ENCODE data around the gene USB1. TPM values are rescaled to one million over a fixed set of nuclear protein-coding genes. Genes with fewer than 3 reads are reported as not detected.

USB1 gene
- total RNA-seq, 1 donor from 2014 or later, result 100.0 TPM

GRCh38 chr16:57970319-57970718 is 30.9 kb upstream of the USB1 start:
- H4K20me1 ChIP-seq (ENCODE audit: insufficient read depth, low read length), result no peaks in the 10 kb centered on the region
- no peak overlapping the region for H3K9ac ChIP-seq (ENCODE audit: low read length)
- TF ChIP-seq EZH2 (IDR thresholded peaks at IDR 0.05; ENCODE audit: insufficient read depth, low read length) (no peak), CTCF (IDR thresholded peaks at IDR 0.05; ENCODE audit: insufficient read depth, low read depth, low read length) (no peak)
- H3K9me3 ChIP-seq (ENCODE audit: insufficient read depth, low read depth, low read length), result no peaks in the 10 kb centered on the region
- H3K79me2 ChIP-seq (ENCODE audit: insufficient read depth, low read length), result no peaks in the 10 kb centered on the region
- FAIRE-seq (no peak), DNase-seq (ENCODE audit: low read depth) (no peak)
- Mint-ChIP-seq H3K27me3 (ENCODE audit: low read depth, unreplicated experiment) (peaks cover 50% of the 10 kb centered on the region), H3K27ac (ENCODE audit: unreplicated experiment) (no peak overlapping the region), H3K36me3 (ENCODE audit: low read depth, unreplicated experiment) (no peaks in the 10 kb centered on the region), H3K9me3 (ENCODE audit: unreplicated experiment) (peaks cover 4% of the 10 kb centered on the region), H3K4me3 (ENCODE audit: unreplicated experiment) (no peak overlapping the region), H3K4me1 (ENCODE audit: low read depth, unreplicated experiment) (no peaks in the 10 kb centered on the region)
- no peak overlapping the region for H3K4me3 ChIP-seq (ENCODE audit: insufficient read depth, low read depth, low read length)
- peaks cover 2% of the 10 kb centered on the region for H3K27me3 ChIP-seq (ENCODE audit: insufficient read depth, low read length)
- H3K27ac ChIP-seq (ENCODE audit: low read depth, low read length), result no peak overlapping the region
- H2AFZ ChIP-seq (ENCODE audit: low read depth, low read length), result no peak overlapping the region
- H3K4me2 ChIP-seq (ENCODE audit: low read length), result no peak overlapping the region
- no peaks in the 10 kb centered on the region for H3K4me1 ChIP-seq (ENCODE audit: insufficient read depth, low read length)
- H3K36me3 ChIP-seq (ENCODE audit: insufficient read depth, low read length), result no peaks in the 10 kb centered on the region

DNA sequence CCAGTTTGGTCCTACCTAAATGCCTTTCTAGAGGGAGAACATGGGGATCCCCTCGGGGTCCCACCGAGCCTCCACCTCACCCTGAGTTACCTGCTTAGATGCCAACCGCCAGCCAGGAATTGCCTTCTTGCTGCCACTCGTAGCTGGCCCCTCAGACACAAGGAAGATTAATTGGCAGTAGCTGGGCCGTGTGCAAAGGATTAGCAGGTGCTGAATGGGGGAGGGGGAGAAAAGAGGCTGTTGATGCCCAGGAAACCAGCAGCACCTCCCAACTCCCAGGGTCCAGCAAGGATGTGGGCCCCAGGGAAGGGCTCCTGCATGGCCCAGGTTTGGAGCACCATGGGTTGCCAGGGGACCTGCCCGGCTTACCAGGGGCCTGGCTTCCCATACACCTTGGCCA is 30.2 kb upstream of the USB1 start, which contains the start of gene CNGB1:
CNGB1 (minus strand) TSS at position 159 of the 400 bp plus-strand sequence. CDS start 3,842 bp downstream, outside the sequence.
- TF ChIP-seq CTCF (IDR thresholded peaks at IDR 0.05; ENCODE audit: insufficient read depth, low read depth, low read length), result no peak
- TF ChIP-seq EZH2 (IDR thresholded peaks at IDR 0.05; ENCODE audit: insufficient read depth, low read length), result no peak

DNA sequence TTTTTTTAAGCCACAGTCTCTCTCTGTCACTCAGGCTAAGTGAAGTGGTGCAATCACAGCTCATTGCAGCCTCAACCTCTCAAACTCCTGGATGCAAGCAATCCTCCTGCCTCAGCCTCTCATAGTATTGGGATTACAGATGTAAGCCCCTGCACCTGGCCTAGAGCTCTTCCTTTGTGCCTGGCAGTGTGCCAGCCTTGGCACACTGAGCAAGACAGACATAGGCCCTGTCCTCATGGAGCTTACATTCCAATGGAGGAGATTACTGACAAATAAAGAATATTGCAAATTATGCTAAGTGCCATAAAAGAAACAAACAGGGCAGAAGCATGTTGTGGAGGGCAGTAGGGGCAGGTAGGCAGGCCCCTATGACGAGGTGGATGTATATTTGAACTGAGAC is 29.4 kb upstream of the USB1 start:
- no peaks in the 10 kb centered on the region for H3K9me3 ChIP-seq (ENCODE audit: insufficient read depth, low read depth, low read length)
- H4K20me1 ChIP-seq (ENCODE audit: insufficient read depth, low read length), result no peaks in the 10 kb centered on the region
- FAIRE-seq (no peak), DNase-seq (ENCODE audit: low read depth) (no peak)
- H2AFZ ChIP-seq (ENCODE audit: low read depth, low read length), result no peak overlapping the region
- peaks cover 2% of the 10 kb centered on the region for H3K27me3 ChIP-seq (ENCODE audit: insufficient read depth, low read length)
- H3K36me3 Mint-ChIP-seq (ENCODE audit: low read depth, unreplicated experiment), result no peaks in the 10 kb centered on the region
- H3K36me3 ChIP-seq (ENCODE audit: insufficient read depth, low read length), result no peaks in the 10 kb centered on the region
- no peaks in the 10 kb centered on the region for H3K4me1 ChIP-seq (ENCODE audit: insufficient read depth, low read length)
- peaks cover 4% of the 10 kb centered on the region for H3K9me3 Mint-ChIP-seq (ENCODE audit: unreplicated experiment)
- H3K4me1 Mint-ChIP-seq (ENCODE audit: low read depth, unreplicated experiment), result no peaks in the 10 kb centered on the region
- peaks cover 45% of the 10 kb centered on the region for H3K27me3 Mint-ChIP-seq (ENCODE audit: low read depth, unreplicated experiment)
- TF ChIP-seq EZH2 (IDR thresholded peaks at IDR 0.05; ENCODE audit: insufficient read depth, low read length), result no peak
- no peak for TF ChIP-seq CTCF (IDR thresholded peaks at IDR 0.05; ENCODE audit: insufficient read depth, low read depth, low read length)
- no peak overlapping the region for H3K4me3 Mint-ChIP-seq (ENCODE audit: unreplicated experiment)
- no peak overlapping the region for H3K4me2 ChIP-seq (ENCODE audit: low read length)
- no peak overlapping the region for H3K9ac ChIP-seq (ENCODE audit: low read length)
- H3K79me2 ChIP-seq (ENCODE audit: insufficient read depth, low read length), result no peaks in the 10 kb centered on the region
- no peak overlapping the region for H3K4me3 ChIP-seq (ENCODE audit: insufficient read depth, low read depth, low read length)
- H3K27ac Mint-ChIP-seq (ENCODE audit: unreplicated experiment), result no peak overlapping the region
- no peak overlapping the region for H3K27ac ChIP-seq (ENCODE audit: low read depth, low read length)

More for the DNA sequence above, 30.2 kb upstream of the USB1 start, which contains the start of gene CNGB1:
- FAIRE-seq, result no peak
- Mint-ChIP-seq H3K36me3 (ENCODE audit: low read depth, unreplicated experiment) (no peaks in the 10 kb centered on the region), H3K4me3 (ENCODE audit: unreplicated experiment) (no peak within 1 kb of the TSS), H3K27me3 (ENCODE audit: low read depth, unreplicated experiment) (peaks cover 47% of the 10 kb centered on the region), H3K27ac (ENCODE audit: unreplicated experiment) (no peak within 1 kb of the TSS), H3K9me3 (ENCODE audit: unreplicated experiment) (peaks cover 4% of the 10 kb centered on the region), H3K4me1 (ENCODE audit: low read depth, unreplicated experiment) (no peaks in the 10 kb centered on the region)
- Histone ChIP-seq H3K4me2 (ENCODE audit: low read length) (no peak within 1 kb of the TSS), H3K4me3 (ENCODE audit: insufficient read depth, low read depth, low read length) (no peak within 1 kb of the TSS), H3K9me3 (ENCODE audit: insufficient read depth, low read depth, low read length) (no peaks in the 10 kb centered on the region), H3K79me2 (ENCODE audit: insufficient read depth, low read length) (no peaks in the 10 kb centered on the region), H2AFZ (ENCODE audit: low read depth, low read length) (no peak within 1 kb of the TSS), H4K20me1 (ENCODE audit: insufficient read depth, low read length) (no peaks in the 10 kb centered on the region), H3K36me3 (ENCODE audit: insufficient read depth, low read length) (no peaks in the 10 kb centered on the region), H3K4me1 (ENCODE audit: insufficient read depth, low read length) (no peaks in the 10 kb centered on the region), H3K27ac (ENCODE audit: low read depth, low read length) (no peak within 1 kb of the TSS), H3K9ac (ENCODE audit: low read length) (no peak within 1 kb of the TSS), H3K27me3 (ENCODE audit: insufficient read depth, low read length) (peaks cover 2% of the 10 kb centered on the region)
- DNase-seq (ENCODE audit: low read depth), result no peak

Measured in astrocyte (in vitro differentiated cells and primary cell).